AG08395 (cell line): ENCODE data around the gene ANKS6.

ENCODE experiments used
- DNase-seq: peaks from one replicate; pipeline ENCODE4 v3.0.0; 2012; ENCODE audit warnings: mixed read lengths, low spot score

The ANKS6 gene

GRCh38 chr9:98738741-98739140 lies 57.6 kb downstream of the ANKS6 start:
- no peak for DNase-seq

- DNase-seq, result no peak
These were observed 60.1 kb downstream of the ANKS6 start for GRCh38 chr9:98736226-98736625.

GRCh38 chr9:98732801-98733200 lies 63.6 kb downstream of the ANKS6 start:
- no peak for DNase-seq

- DNase-seq, result no peak
These were observed 64.3 kb downstream of the ANKS6 start for GRCh38 chr9:98732091-98732490.

GRCh38 chr9:98730871-98731270 lies 65.5 kb downstream of the ANKS6 start:
- no peak for DNase-seq

- no peak for DNase-seq
These were observed 67.9 kb downstream of the ANKS6 start for GRCh38 chr9:98728500-98728899.

GRCh38 chr9:98727428-98727827 lies 68.9 kb downstream of the ANKS6 start:
- DNase-seq, result no peak

GRCh38 chr9:98726735-98727134 lies 69.6 kb downstream of the ANKS6 start:
- peak; percentile 63 for DNase-seq

- DNase-seq, result no peak
These were observed 71.4 kb downstream of the ANKS6 start for GRCh38 chr9:98724810-98725530.

GRCh38 chr9:98721643-98722042 lies 74.7 kb downstream of the ANKS6 start:
- DNase-seq, result no peak

GRCh38 chr9:98720402-98720801 lies 76.0 kb downstream of the ANKS6 start:
- DNase-seq, result no peak

- DNase-seq, result no peak
These were observed 77.3 kb downstream of the ANKS6 start for GRCh38 chr9:98719055-98719454.

- DNase-seq, result no peak
These were observed 81.5 kb downstream of the ANKS6 start for GRCh38 chr9:98714833-98715232.

- no peak for DNase-seq
These were observed 83.4 kb downstream of the ANKS6 start for GRCh38 chr9:98712987-98713386.

GRCh38 chr9:98709968-98710965 lies 86.1 kb downstream of the ANKS6 start:
- peak; percentile 58 for DNase-seq

- DNase-seq, result peak; percentile 12
These were observed 87.1 kb downstream of the ANKS6 start, which contains the start of gene GABBR2 for GRCh38 chr9:98708933-98709911. Gene GABBR2 (minus strand): TSS chr9:98708935. CDS start chr9:98708737, 198 bp downstream.

GRCh38 chr9:98708103-98708932 lies 88.0 kb downstream of the ANKS6 start:
- no peak for DNase-seq

GRCh38 chr9:98707166-98708102 lies 88.9 kb downstream of the ANKS6 start:
- DNase-seq, result peak; percentile 84

- peak; percentile 31 for DNase-seq
These were observed 89.6 kb downstream of the ANKS6 start for GRCh38 chr9:98706651-98707165.
